Stimulated activated CD8-positive, alpha-beta memory T cell treated with anti-CD3 and anti-CD28 coated beads, Interleukin-12 subunit alpha, Interleukin-12 subunit beta, amount 100 ng/mL, for 24 hours (primary cell): ENCODE measurements around the gene TIAM2.

Source experiments
- DNase-seq: peaks from one replicate; pipeline ENCODE4 v3.0.0-alpha.2; 2020; ENCODE audit errors: extremely low read depth

Gene TIAM2

GRCh38 chr6:155290491-155290890 is 295.4 kb downstream of the TIAM2 start:
- DNase-seq = no peak

- DNase-seq = no peak
Measured at GRCh38 chr6:155291291-155291690, 296.2 kb downstream of the TIAM2 start.

- no peak for DNase-seq
Measured at GRCh38 chr6:155292711-155293110, 297.6 kb downstream of the TIAM2 start.

DNA sequence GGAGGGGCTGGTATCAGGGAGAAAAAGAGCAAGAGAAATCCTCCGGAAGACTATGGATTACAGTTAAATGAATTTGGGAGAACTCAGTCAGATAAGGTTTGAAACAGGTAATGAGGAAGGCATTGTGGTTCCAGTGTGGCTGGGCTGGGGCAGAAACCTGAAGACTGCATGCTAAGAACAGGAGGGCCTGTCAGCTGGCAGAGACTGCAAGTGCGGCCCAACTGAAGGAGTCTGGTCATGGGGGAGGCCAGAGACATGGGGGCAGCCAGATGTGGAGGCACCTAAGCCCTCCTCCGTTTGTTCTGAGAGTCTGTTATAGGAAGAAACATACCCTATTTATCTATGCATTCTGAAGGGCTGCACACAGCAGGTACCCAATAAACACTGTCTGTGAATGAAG is 302.6 kb downstream of the TIAM2 start:
- DNase-seq = no peak

DNA sequence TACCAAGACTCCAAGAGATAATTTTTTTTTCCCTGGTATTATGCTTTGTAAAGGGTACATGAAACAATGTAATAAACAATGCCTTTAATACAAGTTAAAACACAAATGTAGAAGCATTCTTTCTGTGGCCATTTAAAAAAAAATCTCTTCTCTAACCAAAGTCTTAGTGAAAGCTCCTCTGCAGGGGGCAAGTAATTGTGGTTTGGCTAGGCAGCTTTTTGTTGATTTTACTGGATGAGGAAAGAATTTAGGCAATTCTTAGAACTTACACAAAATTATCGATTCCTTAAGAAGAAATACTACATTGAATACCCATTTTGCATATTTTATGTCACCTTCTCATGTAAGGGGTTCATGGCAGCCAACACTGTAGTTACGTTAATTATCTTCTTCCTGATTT is 306.8 kb downstream of the TIAM2 start:
- DNase-seq = no peak

- DNase-seq = no peak
Measured at GRCh38 chr6:155303361-155303870, 308.3 kb downstream of the TIAM2 start.

DNA sequence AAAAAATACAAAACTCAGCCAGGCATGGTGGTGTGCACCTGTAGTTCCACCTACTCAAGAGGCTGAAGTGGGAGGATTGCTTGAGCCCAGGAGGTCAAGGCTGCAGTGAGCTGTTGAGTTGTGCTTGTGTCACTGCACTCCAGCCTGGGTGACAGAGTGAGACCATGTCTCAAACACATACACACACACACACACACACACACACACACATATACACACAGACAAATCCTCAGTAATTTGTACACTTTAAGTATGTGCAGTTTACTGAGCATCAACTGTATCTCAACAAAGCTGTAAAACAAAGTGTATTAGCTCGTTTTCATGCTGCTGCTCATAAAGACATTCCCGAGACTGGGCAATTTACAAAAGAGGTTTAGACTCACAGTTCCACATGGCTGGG is 311.8 kb downstream of the TIAM2 start:
- no peak for DNase-seq
